ENCODE results near the gene KCNAB2.

KCNAB2 gene

DNA sequence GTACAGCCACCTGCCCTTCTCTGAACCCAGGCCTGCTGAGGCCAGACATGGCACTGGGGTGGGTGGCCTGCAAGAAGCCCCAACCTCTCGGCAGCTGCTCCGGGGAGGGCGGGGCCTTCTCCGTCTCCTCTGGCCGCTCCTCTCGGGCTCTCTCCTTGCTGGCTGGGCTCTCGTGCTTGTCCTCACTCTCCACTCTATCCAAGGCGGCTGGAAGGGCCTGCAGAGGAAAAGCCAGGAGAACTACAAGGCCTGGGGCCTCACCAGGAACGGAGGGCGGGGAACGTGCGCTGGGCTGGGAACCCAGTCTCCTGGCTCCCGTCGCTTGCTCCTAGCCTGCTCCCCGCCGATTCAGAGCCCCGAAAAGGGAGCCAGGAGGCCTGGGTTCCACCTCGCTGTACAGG lies 75.3 kb downstream of the KCNAB2 start:
- Histone ChIP-seq H3K4me1 (ENCODE audit: control insufficient read depth, insufficient read depth, low read length) (no peaks in the 10 kb centered on the region), H3K36me3 (ENCODE audit: insufficient read depth, low read length) (no peaks in the 10 kb centered on the region), H3K27me3 (ENCODE audit: control insufficient read depth, insufficient read depth, low read length) (no peaks in the 10 kb centered on the region), H3K4me3 (ENCODE audit: low read length) (no peak overlapping the region), H3K4me2 (ENCODE audit: low read length) (no peak overlapping the region), H3K9me3 (replicated peaks; ENCODE audit: low read length) (no peaks in the 10 kb centered on the region), H3K9ac (ENCODE audit: low read depth, low read length) (no peak overlapping the region)

DNA sequence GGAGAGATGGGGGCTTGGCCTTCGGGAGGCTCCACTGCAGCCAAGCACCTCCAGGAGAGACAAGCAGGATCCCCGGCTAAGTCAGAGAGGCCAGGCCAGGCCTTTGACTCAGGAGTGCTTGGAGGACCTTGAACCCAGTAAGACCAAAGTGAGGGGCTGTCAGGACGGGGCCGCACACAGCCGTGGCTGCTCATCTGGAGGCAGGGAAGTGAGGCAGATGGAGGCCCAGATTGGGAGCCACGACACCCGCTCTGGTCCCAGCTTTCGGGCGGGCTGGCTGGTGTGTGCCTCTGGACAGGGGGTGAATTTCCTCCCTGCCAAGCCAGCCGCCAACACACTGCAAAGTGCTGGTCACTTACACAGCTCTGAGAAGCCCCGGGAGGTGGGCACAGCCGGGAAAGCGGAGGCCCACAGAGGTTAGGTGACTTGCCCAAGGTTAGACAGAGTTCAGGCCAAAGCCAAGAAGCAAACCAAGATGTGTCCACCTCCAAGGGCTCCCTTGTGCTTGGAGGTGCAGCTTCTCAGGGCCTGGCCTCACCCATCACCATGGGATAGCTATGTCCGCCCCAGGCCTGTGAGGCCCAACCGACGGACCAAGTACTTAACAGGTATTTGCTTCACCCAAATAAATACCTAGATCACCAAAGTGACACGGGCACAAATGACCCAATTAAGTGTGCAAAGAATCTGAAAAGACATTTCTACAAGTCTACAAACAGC lies 76.1 kb downstream of the KCNAB2 start:
- Histone ChIP-seq H3K4me1 (ENCODE audit: control insufficient read depth, insufficient read depth, low read length) (no peaks in the 10 kb centered on the region), H3K4me2 (ENCODE audit: low read length) (no peak overlapping the region), H3K9ac (ENCODE audit: low read depth, low read length) (no peak overlapping the region), H3K27me3 (ENCODE audit: control insufficient read depth, insufficient read depth, low read length) (peaks cover 2% of the 10 kb centered on the region), H3K4me3 (ENCODE audit: low read length) (no peak overlapping the region), H3K36me3 (ENCODE audit: insufficient read depth, low read length) (no peaks in the 10 kb centered on the region), H3K9me3 (replicated peaks; ENCODE audit: low read length) (no peaks in the 10 kb centered on the region)

DNA sequence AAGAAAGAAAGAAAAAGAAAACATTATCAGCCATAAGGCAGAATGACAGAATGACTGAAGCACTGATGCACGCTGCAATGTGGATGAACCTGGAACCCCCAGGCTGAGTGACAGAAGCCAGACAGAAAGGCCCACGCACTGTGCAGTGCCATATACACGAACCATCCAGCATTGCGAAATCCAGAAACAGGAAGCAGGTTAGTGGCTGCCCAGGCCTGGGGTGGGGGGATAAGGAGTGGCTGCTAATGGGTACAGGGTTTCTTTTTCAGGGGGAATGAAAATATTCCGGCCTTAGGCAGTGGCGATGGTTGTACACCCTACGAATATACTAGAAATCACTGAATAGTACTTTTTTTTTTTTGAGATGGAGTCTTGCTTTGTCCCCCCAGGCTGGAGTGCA lies 77.4 kb downstream of the KCNAB2 start:
- Histone ChIP-seq H3K36me3 (ENCODE audit: insufficient read depth, low read length) (no peaks in the 10 kb centered on the region), H3K9ac (ENCODE audit: low read depth, low read length) (no peak overlapping the region), H3K9me3 (replicated peaks; ENCODE audit: low read length) (no peaks in the 10 kb centered on the region), H3K4me1 (ENCODE audit: control insufficient read depth, insufficient read depth, low read length) (peaks cover 2% of the 10 kb centered on the region), H3K4me3 (ENCODE audit: low read length) (no peak overlapping the region), H3K27me3 (ENCODE audit: control insufficient read depth, insufficient read depth, low read length) (peaks cover 3% of the 10 kb centered on the region), H3K4me2 (ENCODE audit: low read length) (no peak overlapping the region)

DNA sequence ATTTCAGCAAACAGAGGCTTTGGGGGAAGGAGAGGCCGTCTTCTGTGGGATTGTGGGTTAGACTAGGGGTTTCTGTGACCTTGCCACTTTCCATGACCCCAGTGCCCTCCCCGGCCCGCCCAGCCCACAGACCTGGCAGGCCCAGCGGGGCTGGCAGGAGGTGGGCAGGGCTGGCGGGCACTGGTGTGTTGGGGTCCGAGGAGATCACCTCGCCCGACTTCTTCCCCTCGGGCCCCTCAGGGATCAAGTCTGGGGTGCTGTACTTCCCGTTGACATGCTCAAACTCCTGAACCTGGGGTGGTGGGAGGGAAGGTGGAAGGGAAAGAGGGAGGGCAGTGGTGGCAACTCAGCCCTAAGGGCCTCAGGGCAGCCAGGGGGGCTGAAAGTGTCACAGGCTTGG lies 78.1 kb downstream of the KCNAB2 start:
- Histone ChIP-seq H3K4me3 (ENCODE audit: low read length) (no peak overlapping the region), H3K4me2 (ENCODE audit: low read length) (no peak overlapping the region), H3K36me3 (ENCODE audit: insufficient read depth, low read length) (no peaks in the 10 kb centered on the region), H3K4me1 (ENCODE audit: control insufficient read depth, insufficient read depth, low read length) (peaks cover 2% of the 10 kb centered on the region), H3K9me3 (replicated peaks; ENCODE audit: low read length) (no peaks in the 10 kb centered on the region), H3K9ac (ENCODE audit: low read depth, low read length) (no peak overlapping the region), H3K27me3 (ENCODE audit: control insufficient read depth, insufficient read depth, low read length) (peaks cover 5% of the 10 kb centered on the region)

DNA sequence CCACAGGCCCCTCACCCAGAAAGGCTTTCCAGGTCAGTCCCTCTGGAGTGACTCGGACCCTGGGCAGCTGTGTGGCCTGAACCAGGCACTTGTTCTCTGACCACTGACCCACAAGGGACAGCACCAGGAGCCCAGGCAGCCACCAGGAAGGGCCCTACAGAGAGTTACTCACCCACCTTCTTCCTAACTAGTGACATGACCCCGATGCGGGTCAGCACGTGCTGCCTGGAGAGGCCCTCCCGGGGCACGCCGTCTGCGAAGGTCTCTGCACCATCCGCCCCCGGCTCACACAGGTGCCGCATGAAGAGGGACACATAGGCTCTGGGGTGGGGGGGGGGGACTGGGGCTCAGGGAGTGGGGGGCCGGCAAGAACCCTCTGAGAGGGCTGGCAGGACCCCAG lies 78.7 kb downstream of the KCNAB2 start:
- H3K4me3 ChIP-seq (ENCODE audit: low read length), result no peak overlapping the region
- H3K27me3 ChIP-seq (ENCODE audit: control insufficient read depth, insufficient read depth, low read length), result peaks cover 9% of the 10 kb centered on the region
- no peaks in the 10 kb centered on the region for H3K36me3 ChIP-seq (ENCODE audit: insufficient read depth, low read length)
- no peaks in the 10 kb centered on the region for H3K9me3 ChIP-seq (replicated peaks; ENCODE audit: low read length)
- H3K4me1 ChIP-seq (ENCODE audit: control insufficient read depth, insufficient read depth, low read length), result peaks cover 2% of the 10 kb centered on the region
- H3K9ac ChIP-seq (ENCODE audit: low read depth, low read length), result no peak overlapping the region
- no peak overlapping the region for H3K4me2 ChIP-seq (ENCODE audit: low read length)

DNA sequence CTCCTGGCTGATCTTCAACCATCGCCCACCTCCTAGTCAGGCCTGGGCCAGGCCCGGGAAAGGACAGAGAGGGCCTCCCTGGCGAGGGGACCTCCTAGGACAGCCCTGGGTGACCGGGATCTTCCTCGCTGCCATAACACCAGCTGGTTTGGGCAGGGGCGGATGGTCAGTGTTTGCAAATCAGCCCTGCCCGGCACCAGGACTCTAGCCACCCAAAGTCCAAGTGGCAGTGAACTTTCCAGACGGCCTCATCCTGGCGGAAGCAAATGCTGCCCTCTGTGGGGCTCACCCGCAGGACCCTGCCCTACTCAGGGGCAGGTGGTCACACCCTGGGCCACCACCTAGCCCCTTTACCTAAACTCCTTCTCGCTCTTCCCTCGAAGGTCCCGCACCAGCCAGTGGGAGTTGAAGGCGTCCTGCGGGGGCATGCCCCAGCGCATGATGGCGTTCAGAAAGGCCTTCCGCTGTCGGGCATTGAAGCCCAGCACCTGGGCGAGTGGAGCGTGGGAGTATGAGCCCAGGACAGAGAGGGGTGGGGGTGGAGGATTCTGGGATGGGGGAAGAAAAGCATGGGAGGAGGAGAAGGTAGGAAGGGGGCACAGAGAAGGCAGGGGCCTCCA lies 79.2 kb downstream of the KCNAB2 start:
- H3K4me1 ChIP-seq (ENCODE audit: control insufficient read depth, insufficient read depth, low read length), result peaks cover 2% of the 10 kb centered on the region
- H3K36me3 ChIP-seq (ENCODE audit: insufficient read depth, low read length), result no peaks in the 10 kb centered on the region
- no peak overlapping the region for H3K4me3 ChIP-seq (ENCODE audit: low read length)
- peaks cover 9% of the 10 kb centered on the region for H3K27me3 ChIP-seq (ENCODE audit: control insufficient read depth, insufficient read depth, low read length)
- no peak overlapping the region for H3K9ac ChIP-seq (ENCODE audit: low read depth, low read length)
- H3K9me3 ChIP-seq (replicated peaks; ENCODE audit: low read length), result no peaks in the 10 kb centered on the region
- no peak overlapping the region for H3K4me2 ChIP-seq (ENCODE audit: low read length)

DNA sequence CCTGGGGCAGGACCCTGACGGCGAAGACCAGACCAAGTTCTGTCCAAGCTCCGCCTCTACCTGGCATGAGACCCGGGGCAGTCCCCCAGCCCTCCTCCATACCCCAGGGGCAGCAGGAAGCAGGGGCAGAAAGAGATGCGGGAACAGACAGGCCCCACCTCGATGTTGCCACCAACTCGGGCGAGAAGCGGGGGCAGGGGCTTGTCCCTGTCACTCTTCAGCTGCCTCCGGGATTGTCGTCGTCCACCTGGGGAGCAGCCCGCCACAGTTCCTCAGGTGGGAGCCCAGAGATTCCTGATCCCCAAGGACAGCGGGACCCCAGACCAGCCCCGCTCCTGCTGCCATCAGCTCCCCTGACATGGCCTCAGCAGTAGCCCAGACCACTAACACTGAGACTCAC lies 79.7 kb downstream of the KCNAB2 start:
- Histone ChIP-seq H3K4me2 (ENCODE audit: low read length) (no peak overlapping the region), H3K27me3 (ENCODE audit: control insufficient read depth, insufficient read depth, low read length) (peaks cover 9% of the 10 kb centered on the region), H3K9ac (ENCODE audit: low read depth, low read length) (no peak overlapping the region), H3K36me3 (ENCODE audit: insufficient read depth, low read length) (no peaks in the 10 kb centered on the region), H3K4me1 (ENCODE audit: control insufficient read depth, insufficient read depth, low read length) (peaks cover 2% of the 10 kb centered on the region), H3K4me3 (ENCODE audit: low read length) (no peak overlapping the region), H3K9me3 (replicated peaks; ENCODE audit: low read length) (no peaks in the 10 kb centered on the region)

DNA sequence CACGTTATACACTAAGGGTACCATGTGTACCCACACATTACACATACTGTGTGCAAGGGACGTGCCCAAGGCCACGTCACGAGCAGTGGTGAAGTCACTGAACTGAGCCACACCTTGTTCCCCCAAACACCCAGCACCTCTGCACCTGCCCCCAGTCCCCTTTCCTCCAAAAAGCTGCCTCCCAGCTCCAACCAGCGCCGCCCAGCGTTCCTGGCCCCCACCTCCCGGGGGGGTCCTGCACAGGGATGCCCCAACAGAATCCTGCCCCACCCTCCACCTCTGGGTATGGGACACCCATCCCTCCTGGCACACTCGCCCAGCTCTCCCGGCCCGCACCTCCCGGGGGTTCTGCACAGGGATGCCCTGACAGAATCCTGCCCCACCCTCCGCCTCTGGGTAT lies 80.3 kb downstream of the KCNAB2 start:
- Histone ChIP-seq H3K9ac (ENCODE audit: low read depth, low read length) (no peak overlapping the region), H3K36me3 (ENCODE audit: insufficient read depth, low read length) (no peaks in the 10 kb centered on the region), H3K4me1 (ENCODE audit: control insufficient read depth, insufficient read depth, low read length) (peaks cover 2% of the 10 kb centered on the region), H3K4me3 (ENCODE audit: low read length) (no peak overlapping the region), H3K27me3 (ENCODE audit: control insufficient read depth, insufficient read depth, low read length) (peaks cover 11% of the 10 kb centered on the region), H3K9me3 (replicated peaks; ENCODE audit: low read length) (no peaks in the 10 kb centered on the region), H3K4me2 (ENCODE audit: low read length) (no peak overlapping the region)

DNA sequence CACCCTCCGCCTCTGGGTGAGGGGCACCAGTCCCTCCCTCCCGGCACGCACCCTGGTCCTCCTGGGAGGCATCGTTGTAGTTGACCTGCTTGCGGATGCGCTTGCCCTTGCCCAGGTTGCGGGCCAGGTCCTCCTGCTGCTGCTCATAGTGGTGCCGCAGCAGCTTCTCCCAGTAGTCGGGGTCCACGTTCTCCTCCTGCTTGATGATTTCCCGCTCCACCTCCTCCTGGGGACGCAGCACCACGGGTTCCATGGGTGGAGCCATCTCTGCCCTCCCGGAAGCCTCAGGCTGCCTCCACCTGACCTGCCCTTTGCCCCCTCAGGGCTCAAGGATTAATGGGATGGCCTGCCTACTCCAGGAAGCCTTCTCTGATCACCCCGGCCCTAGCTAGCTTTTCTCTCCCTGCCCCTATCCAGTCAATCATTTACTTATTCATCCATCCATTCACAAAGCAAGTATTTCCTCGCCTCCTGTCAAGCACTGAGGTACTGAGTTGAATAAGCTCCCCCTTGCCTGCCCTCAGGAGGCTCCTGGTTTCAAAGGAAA lies 80.9 kb downstream of the KCNAB2 start:
- Histone ChIP-seq H3K4me3 (ENCODE audit: low read length) (no peak overlapping the region), H3K27me3 (ENCODE audit: control insufficient read depth, insufficient read depth, low read length) (peaks cover 17% of the 10 kb centered on the region), H3K36me3 (ENCODE audit: insufficient read depth, low read length) (no peaks in the 10 kb centered on the region), H3K9ac (ENCODE audit: low read depth, low read length) (no peak overlapping the region), H3K9me3 (replicated peaks; ENCODE audit: low read length) (no peaks in the 10 kb centered on the region), H3K4me1 (ENCODE audit: control insufficient read depth, insufficient read depth, low read length) (peaks cover 2% of the 10 kb centered on the region), H3K4me2 (ENCODE audit: low read length) (no peak overlapping the region)

DNA sequence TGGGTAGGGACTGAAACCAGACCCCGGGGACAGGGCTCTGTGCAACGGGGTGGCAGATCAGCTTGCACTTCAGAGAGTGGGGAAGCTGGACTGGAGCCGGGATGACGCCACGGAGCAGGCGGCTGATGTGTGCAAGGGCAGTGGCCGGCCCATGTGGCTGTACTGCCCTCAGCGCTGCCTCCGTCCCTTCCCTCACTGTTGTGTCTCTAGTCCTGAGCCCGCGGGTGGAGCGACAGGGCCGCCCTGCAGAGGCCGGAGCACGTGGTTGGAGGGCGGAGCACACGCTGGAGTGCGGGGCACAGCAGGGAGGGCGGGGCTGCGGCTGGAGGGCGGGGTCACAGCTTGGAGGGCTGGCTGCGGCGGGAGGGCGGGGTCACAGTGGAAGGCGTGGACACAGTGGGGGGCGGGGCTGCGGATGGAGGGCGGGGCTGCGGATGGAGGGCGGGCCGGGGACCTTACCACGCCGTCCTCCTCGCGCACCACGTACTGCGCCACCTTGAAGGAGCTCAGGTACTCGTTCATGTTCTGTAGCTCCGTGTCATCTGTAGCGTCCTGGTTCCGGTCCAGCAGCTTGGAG lies 82.0 kb downstream of the KCNAB2 start:
- no peaks in the 10 kb centered on the region for H3K36me3 ChIP-seq (ENCODE audit: insufficient read depth, low read length)
- H3K9ac ChIP-seq (ENCODE audit: low read depth, low read length), result no peak overlapping the region
- H3K4me2 ChIP-seq (ENCODE audit: low read length), result peak overlapping the region; percentile 70
- peaks cover 20% of the 10 kb centered on the region for H3K27me3 ChIP-seq (ENCODE audit: control insufficient read depth, insufficient read depth, low read length)
- H3K9me3 ChIP-seq (replicated peaks; ENCODE audit: low read length), result peaks cover 6% of the 10 kb centered on the region
- peaks cover 2% of the 10 kb centered on the region for H3K4me1 ChIP-seq (ENCODE audit: control insufficient read depth, insufficient read depth, low read length)
- H3K4me3 ChIP-seq (ENCODE audit: low read length), result peak overlapping the region; percentile 26

DNA sequence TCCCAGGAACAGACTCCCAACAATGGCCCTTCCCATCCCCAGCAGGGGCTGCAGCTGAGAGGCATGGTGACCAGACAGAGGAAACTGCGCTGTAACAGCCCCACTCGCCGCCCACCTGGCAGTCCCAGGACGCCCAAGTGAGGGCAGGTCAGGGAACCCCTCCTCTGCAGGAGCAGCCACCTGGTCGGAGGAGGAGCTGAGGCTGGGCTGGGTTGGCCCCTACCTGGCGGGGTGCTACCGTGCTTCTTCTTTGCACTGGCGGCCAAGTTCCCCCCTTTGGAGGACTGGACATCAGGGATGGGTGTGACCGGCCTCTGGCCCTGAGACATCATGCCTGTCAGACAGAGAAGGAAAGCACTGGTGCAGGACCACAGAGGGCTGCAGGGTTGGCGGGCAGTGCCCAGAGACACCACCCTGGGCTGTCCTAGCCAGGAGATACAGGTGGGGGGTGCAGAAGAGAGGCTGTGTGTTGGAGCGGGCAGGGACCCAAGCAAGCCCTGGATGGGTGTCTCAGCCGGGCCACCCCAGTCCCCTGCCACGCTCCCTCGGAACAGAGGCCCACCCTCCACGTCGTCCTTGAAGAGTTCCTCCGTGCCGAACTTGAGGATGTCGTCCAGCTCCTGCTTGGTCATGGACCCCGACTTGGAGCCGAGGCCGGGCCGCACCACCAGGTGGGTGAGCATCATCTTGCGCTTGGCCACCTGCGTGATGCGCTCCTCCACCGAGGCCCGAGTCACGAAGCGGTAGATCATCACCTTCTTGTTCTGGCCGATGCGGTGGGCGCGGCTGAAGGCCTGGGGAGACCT lies 82.8 kb downstream of the KCNAB2 start:
- Histone ChIP-seq H3K36me3 (ENCODE audit: insufficient read depth, low read length) (no peaks in the 10 kb centered on the region), H3K4me3 (ENCODE audit: low read length) (no peak overlapping the region), H3K4me2 (ENCODE audit: low read length) (peak overlapping the region; percentile 37), H3K4me1 (ENCODE audit: control insufficient read depth, insufficient read depth, low read length) (peaks cover 2% of the 10 kb centered on the region), H3K27me3 (ENCODE audit: control insufficient read depth, insufficient read depth, low read length) (peaks cover 20% of the 10 kb centered on the region), H3K9me3 (replicated peaks; ENCODE audit: low read length) (peaks cover 6% of the 10 kb centered on the region), H3K9ac (ENCODE audit: low read depth, low read length) (no peak overlapping the region)
